Lung microvascular endothelial cell (primary cell): ENCODE results near the gene DNAJC27. TPM values are rescaled to one million over a fixed set of nuclear protein-coding genes. Genes with fewer than 3 reads are reported as not detected.
A peak's percentile ranks its signal among the peaks of the same experiment; 100 is the strongest.

ENCODE experiments used
- DNase-seq, 2 donors: peaks; one replicate each; pipeline versions ENCODE4 v3.0.0 to v3.0.0-alpha.2; 2010; ENCODE audit warnings: low read depth in 2 of 2
- total RNA-seq: library from RNA; depleted of rRNA; stranded (reverse); fragments of >200 nt; gene quantifications from 2 replicates; pipeline ENCODE4 v1.2.1, GENCODE V29; 2014

Gene DNAJC27
- total RNA-seq, 1 donor from 2014 or later = 1.6 TPM

DNA sequence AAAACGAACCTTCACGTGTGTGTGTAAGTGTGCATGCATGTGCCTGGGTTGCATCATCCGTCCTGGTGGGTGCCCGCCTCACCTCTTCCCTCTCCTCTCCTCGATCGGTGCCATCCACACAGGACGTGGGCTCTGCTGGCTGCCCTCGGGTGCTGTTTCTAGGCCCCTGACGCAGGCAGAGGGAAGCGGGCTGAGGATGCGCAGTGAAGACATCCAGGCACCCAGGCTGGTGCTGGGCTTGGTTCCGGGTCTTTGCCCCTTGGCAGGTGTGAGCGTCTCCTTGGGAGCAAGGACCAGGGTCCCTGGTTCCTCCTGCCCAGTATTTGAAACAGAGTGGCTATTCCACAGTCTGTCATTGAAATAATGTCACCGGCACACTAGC, 45.5 kb downstream of the DNAJC27 start:
- no peak for DNase-seq

DNA sequence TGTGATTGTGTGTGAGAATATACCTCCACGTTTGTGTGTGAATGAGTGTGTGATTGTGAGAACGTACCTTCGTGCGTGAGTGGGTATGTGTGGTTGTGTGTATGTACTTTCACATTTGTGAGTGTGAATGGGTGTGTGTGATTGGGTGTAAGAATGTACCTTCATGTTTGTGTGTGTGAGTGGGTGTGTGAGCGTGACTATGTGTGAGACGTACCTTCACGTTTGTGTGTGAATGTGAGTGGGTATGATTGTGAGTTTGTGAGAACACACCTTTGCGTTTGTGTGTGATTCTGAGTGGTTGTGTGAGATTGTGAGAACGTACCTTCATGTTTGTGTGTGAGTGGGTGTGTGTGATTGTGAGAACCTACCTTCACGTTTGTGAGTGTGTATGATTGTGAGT, 45.9 kb downstream of the DNAJC27 start:
- no peak for DNase-seq

DNA sequence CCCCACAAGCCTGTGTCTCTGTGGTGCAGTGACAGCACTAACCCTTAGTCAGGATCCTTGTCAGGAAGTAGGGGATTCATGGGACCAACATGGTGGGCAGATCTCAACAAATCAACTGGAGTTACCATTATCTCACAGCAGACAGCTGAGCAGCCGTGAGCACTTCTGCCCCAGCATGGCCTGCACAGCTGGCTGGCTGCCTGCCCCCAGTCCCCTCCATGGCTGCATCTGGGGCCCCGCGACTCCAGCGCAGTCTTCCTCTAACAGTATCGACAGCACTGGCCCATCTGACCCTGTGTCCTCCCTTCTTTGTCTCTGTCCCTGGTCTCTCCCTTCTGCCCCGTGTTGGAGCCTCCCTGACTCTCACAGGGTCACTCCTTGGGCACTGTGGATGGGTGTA, 47.0 kb downstream of the DNAJC27 start:
- no peak for DNase-seq

DNA sequence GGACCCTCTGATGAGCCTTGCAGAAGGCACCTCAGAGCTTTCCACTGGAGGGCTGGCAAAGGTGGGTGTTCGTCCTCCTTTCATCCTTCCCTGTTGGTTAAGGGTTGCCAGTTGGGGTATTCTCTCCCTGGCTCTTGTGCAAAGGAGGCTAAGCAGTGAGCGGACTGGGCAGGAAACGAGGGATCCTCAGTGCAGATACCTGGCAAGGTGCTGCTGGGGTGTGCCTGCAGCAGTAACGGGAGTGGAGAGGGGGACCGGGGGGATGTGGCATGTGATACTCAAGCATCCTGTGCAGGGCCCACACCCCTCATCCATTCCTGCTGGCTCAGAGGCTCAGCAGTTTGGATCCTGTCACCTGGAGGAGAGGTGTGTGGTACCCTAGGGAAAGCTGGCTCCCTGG, 47.5 kb downstream of the DNAJC27 start:
- no peak for DNase-seq

DNA sequence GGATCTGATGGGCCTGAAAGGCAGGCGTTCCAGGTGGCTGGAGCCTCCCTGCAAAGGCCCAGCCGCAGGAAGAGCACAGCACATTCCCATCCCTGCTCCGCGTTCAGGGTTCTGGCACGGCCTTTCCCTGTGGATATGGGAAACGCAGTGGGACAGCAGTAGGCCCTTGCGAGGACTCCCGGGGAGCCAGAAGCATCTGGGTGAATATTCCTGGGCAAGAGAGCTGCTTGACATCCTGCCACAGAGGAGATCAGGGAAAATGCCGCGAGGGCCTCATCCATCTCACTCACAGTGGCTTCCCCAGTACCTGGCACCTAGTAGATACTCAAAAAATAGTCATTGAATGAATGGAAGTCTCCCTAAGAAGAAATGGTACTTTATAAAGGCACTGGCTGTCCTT, 48.6 kb downstream of the DNAJC27 start:
- DNase-seq = no peak

DNA sequence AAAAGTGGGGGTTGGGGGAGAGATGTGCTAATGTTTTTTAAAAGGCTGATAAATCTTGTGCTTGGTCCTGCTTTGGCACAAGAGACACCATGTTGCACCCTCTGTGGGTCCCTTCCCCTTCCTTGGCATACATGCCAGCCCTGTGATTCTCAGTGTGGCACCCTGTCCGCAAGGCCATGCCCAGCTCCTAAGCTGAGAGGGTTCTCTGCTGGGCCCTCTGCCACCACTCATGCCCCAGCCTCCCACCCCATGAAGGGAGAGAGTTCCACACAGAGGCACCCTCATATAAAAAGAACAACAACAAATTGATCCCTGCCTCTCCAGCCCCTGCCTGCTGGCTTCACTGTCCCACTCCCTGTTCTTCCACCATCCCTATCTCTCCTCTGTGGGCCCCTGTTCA, 49.2 kb downstream of the DNAJC27 start:
- no peak for DNase-seq

DNA sequence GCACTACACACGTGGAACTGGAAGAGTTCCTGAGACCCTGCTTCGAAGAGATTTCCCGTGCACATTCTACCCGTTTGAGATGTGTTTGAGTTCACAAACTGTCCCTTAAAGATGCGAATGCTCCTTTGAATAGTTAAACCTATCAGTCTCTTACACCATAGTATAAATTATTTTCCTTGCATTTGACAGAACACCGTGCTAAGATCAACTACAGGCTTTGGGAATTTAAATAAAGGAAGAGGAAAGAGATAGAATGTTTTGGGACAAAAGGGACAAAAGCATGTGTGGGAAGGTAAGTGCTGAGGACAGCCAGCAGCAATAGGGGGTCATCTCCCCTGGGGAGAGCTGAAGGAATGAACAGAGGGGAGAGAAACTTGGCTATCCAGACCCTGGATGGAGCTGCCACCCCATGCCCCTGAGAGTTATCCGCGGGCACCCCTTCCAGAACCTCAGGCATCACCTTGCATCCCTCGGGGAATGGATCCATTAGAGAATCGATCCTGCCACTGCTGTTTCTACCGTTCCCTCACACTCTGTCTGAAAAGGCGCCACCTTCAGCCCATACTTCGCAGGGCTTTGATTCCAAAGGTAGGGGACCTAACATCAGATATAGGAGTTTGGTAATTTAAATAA, 50.8 kb downstream of the DNAJC27 start:
- DNase-seq = peak in 1 of 2 donors; percentile 20

DNA sequence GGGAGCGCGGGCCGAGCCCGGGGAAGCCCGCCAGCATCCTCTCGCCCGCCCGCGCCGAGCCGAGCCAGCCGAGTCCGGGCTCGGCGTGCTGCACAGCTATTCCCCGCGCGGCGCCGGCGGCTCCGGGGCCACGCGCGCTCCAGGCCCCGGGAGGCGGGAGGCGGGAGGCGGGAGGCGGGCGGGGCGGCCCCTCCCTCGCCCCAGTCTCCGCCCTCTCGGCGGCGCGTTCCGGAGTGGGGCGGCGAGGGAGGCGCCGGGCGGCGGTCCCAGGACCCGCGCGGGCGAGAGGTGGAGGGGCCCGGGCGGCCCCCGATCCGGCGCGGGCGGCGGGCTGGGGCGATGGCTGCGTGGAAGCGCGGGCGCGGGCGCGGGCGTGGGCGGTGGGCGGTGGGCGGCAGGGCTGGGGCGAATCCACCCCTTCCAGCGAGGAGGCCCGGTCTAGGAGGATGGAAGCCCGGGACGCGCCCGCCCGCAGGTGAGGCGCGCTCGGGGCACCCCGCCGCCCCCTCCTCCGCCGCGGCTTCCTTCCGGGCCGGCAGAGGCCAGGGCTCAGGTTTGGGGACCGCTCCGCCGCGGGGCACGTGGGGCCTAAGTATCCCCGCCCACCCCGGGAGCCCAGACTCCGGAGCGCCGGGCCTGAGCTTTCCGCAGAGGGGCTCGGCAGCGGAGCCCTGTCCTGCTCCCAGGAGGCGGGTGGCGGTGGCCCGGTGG, 51.5 kb downstream of the DNAJC27 start, which contains the start of gene ADCY3:
TSS of gene ADCY3 (minus strand) at position 140 of the 711 bp plus-strand sequence. CDS start 1,250 bp downstream, outside the sequence.
- DNase-seq = peak; percentile 40 to 58

DNA sequence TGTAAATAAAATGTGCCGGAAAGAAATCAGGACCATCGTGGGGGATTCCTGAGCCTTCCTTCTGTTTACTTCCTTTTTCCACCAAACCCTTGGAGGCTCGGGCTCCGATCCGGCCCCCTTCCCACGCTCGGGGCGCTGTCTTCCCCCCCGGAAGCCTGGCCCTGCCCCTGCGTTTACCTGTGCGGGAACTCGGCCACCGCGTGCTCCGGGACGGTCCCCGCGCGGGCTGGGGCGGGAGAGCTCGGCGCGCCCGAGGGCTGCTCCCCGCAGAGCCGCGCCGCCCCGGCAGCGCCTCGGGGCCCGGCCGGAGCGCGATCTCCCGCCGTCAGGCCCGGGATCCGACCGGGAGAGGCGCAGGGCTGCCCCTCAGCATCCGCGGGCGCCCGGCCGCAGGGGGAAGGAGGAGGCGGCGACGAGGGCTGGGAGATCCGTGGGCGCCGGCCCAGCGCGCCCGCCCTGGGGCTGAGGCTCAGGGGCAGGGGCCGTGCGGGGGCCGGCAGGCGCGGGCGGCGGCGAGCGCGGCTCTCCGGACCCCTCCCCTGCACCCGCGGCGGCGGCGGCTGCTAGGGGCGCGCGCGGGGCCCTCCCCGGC, 52.2 kb downstream of the DNAJC27 start:
- DNase-seq = peak; percentile 10 to 21

DNA sequence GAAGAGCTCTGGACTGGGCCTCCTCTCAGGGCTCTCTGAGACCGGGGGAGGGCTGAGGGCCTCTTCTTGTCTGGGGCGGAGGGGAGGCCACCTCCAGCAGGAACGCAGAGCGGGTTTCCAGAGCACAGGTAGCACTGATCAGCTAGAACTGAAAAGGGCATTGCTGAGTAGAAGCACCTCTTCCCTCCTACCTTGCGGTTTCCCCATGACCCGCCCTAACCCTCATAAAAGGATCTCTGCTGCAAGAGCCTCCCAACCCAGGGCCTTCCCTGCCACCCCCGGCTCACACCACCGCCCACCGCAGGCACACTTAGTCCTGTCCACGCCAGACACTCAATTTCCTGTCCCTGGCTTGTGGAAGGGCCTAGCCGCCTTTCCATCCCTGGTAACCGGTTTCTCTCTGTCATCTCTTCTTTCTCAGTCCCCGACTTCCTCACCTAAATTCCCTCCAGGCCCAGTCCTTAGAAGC, 52.7 kb downstream of the DNAJC27 start:
- no peak for DNase-seq

DNA sequence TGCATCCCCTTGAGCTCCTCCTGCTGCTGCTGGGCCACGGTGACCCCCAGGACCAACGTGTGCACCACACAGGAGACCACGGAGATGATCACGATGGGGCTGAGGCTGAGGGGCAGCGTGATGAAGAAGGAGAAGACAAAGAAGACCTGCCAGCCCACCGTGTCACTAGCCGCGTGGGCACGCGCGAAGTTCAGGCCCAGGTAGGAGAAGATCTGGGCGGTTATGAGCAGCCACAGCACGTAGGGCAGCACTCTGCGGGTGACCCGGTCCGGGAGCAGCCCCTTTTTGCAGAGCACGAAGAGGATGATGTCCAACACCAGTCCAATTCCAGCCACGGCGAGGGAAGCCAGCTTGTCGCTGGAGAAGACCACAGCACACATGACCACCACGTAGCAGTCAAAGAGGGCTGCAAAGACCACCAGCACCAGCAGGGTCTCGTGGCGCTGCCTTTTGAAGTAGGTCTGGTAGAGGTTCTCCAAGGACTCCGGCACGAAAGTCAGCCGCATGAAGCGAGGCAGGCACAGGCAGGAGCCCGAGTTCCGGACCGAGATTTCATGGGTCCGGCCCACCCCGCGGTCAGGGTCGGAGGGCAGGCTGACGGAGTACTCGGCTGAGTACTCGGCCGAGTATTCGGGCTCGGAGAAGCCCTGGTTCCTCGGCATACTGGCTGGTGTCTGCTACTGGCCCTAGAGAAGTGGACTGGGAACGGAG, 53.3 kb downstream of the DNAJC27 start:
- DNase-seq = no peak

DNA sequence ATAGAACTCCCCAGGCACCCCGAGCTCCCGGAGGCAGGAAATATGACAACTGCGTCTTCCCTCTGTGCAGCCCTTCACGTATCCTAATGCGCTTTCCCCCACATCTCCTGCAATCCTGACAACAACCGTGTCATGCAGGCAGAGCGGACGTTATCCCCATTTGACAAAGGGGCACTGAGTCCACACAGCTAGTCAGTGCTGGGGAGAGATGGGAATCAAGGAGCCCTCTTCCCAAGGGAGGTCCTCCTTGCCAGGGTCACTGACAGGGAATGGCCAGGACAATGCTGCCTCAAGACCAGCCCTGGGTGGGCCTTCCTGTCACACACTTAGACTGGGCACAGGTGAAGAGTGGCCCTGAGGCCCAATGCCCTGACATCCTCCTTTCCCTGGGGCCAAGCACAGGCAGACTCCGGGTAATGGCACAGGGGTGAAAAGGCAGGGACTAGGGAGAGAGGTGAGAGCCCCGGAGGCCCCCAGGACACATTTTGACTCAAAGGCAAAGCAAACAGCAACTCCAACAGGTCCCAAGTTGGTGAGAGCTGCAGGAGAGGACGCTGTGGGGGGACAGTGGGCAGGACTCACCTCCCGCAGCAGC, 53.9 kb downstream of the DNAJC27 start:
- DNase-seq = no peak

DNA sequence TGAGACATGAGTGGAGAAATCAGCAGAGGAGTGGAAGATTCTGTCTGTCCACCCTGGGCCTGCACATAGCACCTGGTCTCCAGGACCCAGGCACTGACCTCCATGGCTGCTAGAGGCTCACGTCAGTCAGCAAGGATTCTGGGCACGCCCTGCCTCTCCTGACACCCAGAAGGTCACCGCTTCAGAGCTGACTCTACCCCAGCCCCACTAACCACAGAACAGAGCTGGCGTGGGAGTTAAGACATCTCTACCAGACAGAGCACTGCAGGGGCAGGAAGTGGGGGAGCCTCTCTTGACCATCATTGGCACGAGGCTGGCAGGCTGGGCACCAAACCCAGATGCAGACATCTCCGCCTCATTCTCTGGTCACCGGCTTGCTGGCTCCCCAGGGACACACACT, 54.7 kb downstream of the DNAJC27 start:
- DNase-seq = no peak

DNA sequence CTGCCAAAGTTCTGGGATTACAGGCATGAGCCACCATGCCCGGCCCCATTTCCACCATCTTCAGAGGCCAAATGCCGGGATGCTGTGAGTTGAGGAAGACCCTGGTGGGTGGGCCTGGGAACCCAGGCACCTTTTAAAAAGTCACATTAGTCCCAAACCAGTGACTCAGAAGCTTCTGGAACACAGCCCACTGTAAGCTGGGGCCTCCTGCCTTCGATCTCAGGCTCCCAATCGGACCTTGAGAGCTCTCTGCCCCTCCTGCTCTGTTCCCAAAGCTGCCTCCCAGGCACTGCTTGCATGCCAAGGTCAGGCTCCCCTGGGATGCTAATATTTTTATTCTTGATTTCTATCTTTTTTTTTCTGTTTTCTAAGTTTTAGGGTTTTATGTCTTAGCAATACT, 56.0 kb downstream of the DNAJC27 start:
- no peak for DNase-seq

DNA sequence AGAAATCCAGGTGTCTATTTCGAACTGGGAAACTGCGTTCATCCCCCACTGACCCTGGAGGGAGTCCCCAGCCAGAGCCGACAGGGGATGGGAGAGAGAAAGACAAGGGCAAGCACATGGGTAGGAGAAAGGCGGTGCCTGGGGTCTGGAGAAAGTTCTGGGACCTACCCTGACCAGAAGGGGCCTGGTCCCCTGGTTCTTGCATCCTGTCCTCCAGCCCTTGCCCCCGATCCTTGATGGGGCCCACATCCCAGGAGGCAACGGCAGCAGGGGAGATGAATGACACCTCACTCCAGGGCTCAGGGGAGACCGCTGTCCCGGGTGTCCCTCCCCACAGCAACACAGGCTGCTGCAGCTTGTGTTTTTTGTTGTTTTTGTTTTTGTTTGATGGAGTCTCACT, 56.6 kb downstream of the DNAJC27 start:
- DNase-seq = no peak

DNA sequence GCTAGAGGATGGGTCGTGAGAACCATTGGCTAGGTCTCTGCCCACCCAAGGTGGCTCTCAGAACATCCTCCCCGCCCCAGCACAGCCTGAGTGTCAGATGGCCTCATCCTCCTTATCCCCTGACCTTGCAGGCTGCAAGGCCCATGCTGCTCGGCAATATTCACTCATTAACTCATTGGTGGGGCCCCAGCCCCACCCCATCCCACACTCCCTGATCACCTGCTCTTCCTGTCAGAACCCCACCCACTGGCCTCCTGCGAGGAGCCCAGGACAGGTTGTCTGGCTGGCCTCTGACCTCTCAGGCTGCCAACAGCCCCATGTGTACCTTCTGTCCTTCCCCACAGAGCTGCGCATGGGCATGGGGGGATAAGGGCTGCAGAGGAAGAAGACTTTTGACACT, 57.0 kb downstream of the DNAJC27 start:
- no peak for DNase-seq

DNA sequence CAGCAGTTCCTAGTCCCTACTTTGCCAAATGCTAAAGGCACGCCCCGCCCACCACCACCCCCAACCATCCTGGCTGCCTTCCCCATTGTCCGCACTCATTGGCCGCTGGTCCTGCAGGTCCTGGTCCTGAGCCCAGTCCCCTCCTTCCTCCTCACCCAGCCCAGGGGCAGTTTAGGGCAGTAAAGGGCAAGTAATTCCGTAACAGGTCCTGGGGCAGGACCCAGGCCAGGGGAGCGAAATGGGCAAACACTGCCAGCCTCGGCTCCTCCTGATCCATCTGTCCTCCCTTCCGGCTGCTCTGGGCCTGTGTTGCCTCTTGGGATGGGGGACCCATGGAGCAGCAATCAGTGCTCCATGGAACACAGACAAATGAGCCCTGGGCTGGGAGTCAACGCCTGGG, 57.8 kb downstream of the DNAJC27 start:
- DNase-seq = no peak

DNA sequence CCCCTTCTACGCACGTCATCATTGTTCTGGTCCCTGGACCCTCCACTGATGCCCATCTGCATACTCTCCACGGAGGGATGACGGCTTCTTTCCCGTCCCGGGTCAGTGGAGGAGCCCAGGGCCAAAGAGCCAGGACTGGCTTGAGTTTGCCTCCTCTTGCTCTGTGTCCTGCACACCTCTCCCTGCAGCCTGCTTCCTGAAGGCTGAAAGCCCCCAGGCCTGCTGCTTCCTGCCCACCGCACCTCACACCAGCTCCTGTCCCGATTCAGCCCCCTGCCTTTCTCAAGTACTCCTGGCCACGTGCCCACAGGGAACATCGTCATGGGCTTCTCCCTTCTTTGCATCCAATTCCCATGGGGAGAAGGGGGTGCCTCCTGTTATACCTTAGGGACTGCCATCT, 58.8 kb downstream of the DNAJC27 start:
- DNase-seq = no peak

DNA sequence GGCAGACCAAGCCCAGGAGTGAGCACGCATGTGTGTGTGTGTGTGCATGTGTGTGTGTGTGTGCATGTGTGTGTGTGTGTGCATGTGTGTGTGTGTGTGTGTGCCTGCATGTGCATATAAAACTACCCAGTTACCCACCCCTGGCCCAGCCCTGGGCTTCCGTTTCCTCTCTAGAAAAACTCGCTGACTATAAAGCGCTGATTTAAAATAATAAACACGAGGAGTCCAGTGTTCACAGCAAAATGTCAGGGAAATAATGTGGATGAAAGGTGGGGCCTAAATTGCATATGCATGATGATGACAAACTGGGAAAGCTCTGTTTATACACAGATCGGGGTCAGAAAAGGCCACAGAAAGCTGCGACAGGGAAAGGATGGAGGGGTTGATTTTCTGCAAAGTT, 59.2 kb downstream of the DNAJC27 start:
- DNase-seq = peak; percentile 36 to 54

DNA sequence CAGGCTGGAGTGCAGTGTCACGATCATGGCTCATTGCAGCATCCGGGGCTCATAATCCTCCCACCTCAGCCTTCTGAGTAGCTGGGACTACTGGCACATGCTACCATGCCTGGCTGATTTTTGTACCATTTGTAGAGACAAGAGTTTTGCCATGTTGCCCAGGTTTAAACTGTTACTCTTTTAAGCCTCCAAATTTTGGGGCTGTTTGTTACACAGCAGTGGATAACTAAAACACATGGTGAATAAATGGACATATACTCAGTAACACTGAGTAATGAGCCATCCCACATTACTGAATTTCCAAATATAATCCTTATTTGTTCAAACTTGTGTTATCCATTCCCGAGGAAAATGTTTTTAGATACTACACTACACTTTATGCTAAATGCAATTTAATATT, 61.5 kb downstream of the DNAJC27 start:
- DNase-seq = no peak

DNA sequence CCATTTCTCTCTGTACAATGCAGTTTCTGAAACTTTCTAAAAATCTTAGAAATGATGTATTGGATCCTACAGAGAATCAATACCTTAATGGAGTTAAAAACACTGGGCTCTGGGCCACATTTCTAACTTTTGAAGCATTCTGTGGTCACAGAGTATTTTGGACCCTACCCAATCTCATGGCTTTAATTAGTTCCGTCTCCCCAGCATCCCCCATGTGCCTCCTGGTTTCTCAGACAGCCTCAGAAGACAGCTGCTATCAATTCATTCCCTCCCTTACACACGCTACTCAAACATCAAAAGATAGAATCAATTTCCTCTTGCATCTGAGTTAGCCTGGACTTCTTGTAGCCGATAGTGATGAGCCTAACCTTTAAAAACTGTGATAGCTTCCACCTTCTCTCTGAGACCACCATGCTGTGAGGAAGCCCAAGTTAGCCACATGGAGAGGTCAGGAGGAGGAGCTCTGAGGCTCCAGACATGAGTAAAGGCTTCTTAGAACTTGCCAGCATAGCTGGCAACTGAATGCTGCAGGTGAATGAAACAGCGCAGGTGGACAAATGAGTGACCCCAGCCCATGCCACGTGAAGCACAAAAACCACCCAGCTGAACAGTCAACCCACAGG, 62.1 kb downstream of the DNAJC27 start:
- DNase-seq = no peak
